Keratinocyte (primary cell): ENCODE results near the gene MYOM1. TPM values are rescaled to one million over a fixed set of nuclear protein-coding genes. Genes with fewer than 3 reads are reported as not detected.

ENCODE experiments used
- DNase-seq: peaks from one replicate; pipeline ENCODE4 v3.0.0-alpha.2; 2011; ENCODE audit warnings: low read depth, missing footprints, low spot score
- FAIRE-seq: peaks from 2 replicates; lab custom pipeline; 2011; peaks lifted over from hg19 to GRCh38; lab: Jason Lieb, UNC
- H2AFZ ChIP-seq: 2 replicates; pipeline ENCODE4 v1.6.0; 2012; ENCODE audit warnings: low read length, control low read depth, inconsistent platforms; ENCODE audit not compliant: control insufficient read depth
- H3K27ac ChIP-seq: 2 replicates; pipeline ENCODE4 v1.5.1; 2011; ENCODE audit warnings: low read length; ENCODE audit not compliant: control insufficient read depth, insufficient read depth
- H3K27me3 ChIP-seq: 3 replicates; pipeline ENCODE4 v1.6.0; 2011; ENCODE audit warnings: low read length; ENCODE audit not compliant: control insufficient read depth, insufficient read depth; ENCODE audit errors: extremely low read depth
- H3K36me3 ChIP-seq, 2 experiments: 2 replicates in 1 of 2; 3 replicates in 1 of 2; pipeline ENCODE4 v1.5.1; 2011; ENCODE audit warnings: low read length in 2 of 2, mild to moderate bottlenecking in 1 of 2; ENCODE audit not compliant: control insufficient read depth in 2 of 2, insufficient read depth in 2 of 2; ENCODE audit errors: extremely low read depth in 1 of 2
- H3K4me1 ChIP-seq: 3 replicates; pipeline ENCODE4 v1.5.1; 2011; ENCODE audit warnings: low read length; ENCODE audit not compliant: control insufficient read depth, insufficient read depth; ENCODE audit errors: extremely low read depth
- H3K4me2 ChIP-seq: 3 replicates; pipeline ENCODE4 v1.6.0; 2011; ENCODE audit warnings: low read depth, low read length; ENCODE audit not compliant: control insufficient read depth, insufficient read depth; ENCODE audit errors: extremely low read depth
- H3K4me3 ChIP-seq, 3 experiments: fragments of 200-600 bp in 1 of 3; sonication (generic) in 1 of 3; 2 replicates in 2 of 3; 3 replicates in 1 of 3; pipeline ENCODE4 v1.5.1; 2011 to 2016; ENCODE audit warnings: low read length in 3 of 3, mild to moderate bottlenecking in 3 of 3, control low read depth in 2 of 3, inconsistent platforms in 1 of 3, low read depth in 1 of 3, mixed read lengths in 1 of 3, mixed run types in 1 of 3, moderate library complexity in 1 of 3; ENCODE audit not compliant: control insufficient read depth in 2 of 3, insufficient read depth in 2 of 3; ENCODE audit errors: extremely low read depth in 1 of 3
- H3K79me2 ChIP-seq: 2 replicates; pipeline ENCODE4 v1.6.0; 2012; ENCODE audit warnings: low read length; ENCODE audit not compliant: control insufficient read depth, insufficient read depth
- H3K9ac ChIP-seq: 3 replicates; pipeline ENCODE4 v1.6.0; 2011; ENCODE audit warnings: low read length; ENCODE audit not compliant: control insufficient read depth, insufficient read depth; ENCODE audit errors: extremely low read depth
- H3K9me1 ChIP-seq: 3 replicates; pipeline ENCODE4 v1.6.0; 2011; ENCODE audit warnings: low read length; ENCODE audit not compliant: control insufficient read depth, insufficient read depth; ENCODE audit errors: extremely low read depth
- H3K9me3 ChIP-seq: 2 replicates; pipeline ENCODE4 v1.5.1; 2012; ENCODE audit warnings: low read depth, low read length; ENCODE audit not compliant: control insufficient read depth
- H4K20me1 ChIP-seq: 3 replicates; pipeline ENCODE4 v1.6.0; 2011; ENCODE audit warnings: low read length; ENCODE audit not compliant: control insufficient read depth, insufficient read depth; ENCODE audit errors: extremely low read depth
- CTCF ChIP-seq, 3 experiments: IDR thresholded peaks in 1 of 3; conservative IDR thresholded peaks in 1 of 3; optimal IDR thresholded peaks in 1 of 3; 2 replicates in 2 of 3; 3 replicates in 1 of 3; pipeline versions ENCODE3 to v1.5.1; 2011; ENCODE audit warnings: low read length in 3 of 3, mild to moderate bottlenecking in 3 of 3, moderate library complexity in 2 of 3, control low read depth in 1 of 3, inconsistent platforms in 1 of 3; ENCODE audit not compliant: insufficient read depth in 2 of 3; ENCODE audit errors: extremely low read depth in 1 of 3
- EZH2 ChIP-seq: IDR thresholded peaks from one replicate; pipeline ENCODE4 v1.6.1; 2012; ENCODE audit warnings: inconsistent platforms, mild to moderate bottlenecking, low read length, moderate library complexity
- dilution Hi-C: fragments of 300-500 bp; cut with MboI; formaldehyde crosslinking; loops from one replicate; pipeline ENCODE4 v1.7.0; 2020; ENCODE audit warnings: low sequenced_read_pairs; ENCODE audit not compliant: extremely low pct_ligation_motif_present
- polyA plus RNA-seq, 5 experiments: library from polyadenylated mRNA; depleted of rRNA in 3 of 5; stranded (reverse) in 3 of 5; stranded (forward) in 1 of 5; unstranded in 1 of 5; fragments of >200 nt; gene quantifications; 1 replicate in 1 of 5; 2 replicates in 3 of 5; 3 replicates in 1 of 5; pipeline versions ENCODE4 v1.2.1 to v1.2.3, GENCODE V29; 2011 to 2012; ENCODE audit warnings: missing spikeins in 2 of 5, low read depth in 1 of 5, low replicate concordance in 1 of 5

The MYOM1 gene
- polyA plus RNA-seq, 1 donor (not counting 4 experiments of a cell fraction or from before 2014, with no cell fraction given): 0.03 TPM

GRCh38 chr18:3122851-3123250 is 96.9 kb downstream of the MYOM1 start:
- Histone ChIP-seq H3K27me3 (no peaks in the 10 kb centered on the region), H3K9me1 (no peaks in the 10 kb centered on the region), H3K4me2 (no peak overlapping the region), H3K27ac (no peak overlapping the region), H3K9ac (no peak overlapping the region), H3K36me3 (no peaks in the 10 kb centered on the region), H3K4me1 (peaks cover 5% of the 10 kb centered on the region), H3K9me3 (no peaks in the 10 kb centered on the region), H3K79me2 (no peaks in the 10 kb centered on the region), H4K20me1 (no peaks in the 10 kb centered on the region), H2AFZ (no peak overlapping the region), H3K4me3 (no peak overlapping the region)
- dilution Hi-C loops: no loop called here
- DNase-seq: no peak
- no peak for TF ChIP-seq CTCF (optimal IDR thresholded peaks at IDR 0.05 in 1 of 3, IDR thresholded peaks at IDR 0.05 in 1 of 3, conservative IDR thresholded peaks at IDR 0.05 in 1 of 3; ENCODE audit: extremely low read depth in 1 of 3, insufficient read depth in 2 of 3, low read length in 3 of 3)
- no peak for TF ChIP-seq EZH2
- no peak for FAIRE-seq

GRCh38 chr18:3121259-3121658 is 98.5 kb downstream of the MYOM1 start:
- no peaks in the 10 kb centered on the region for H3K79me2 ChIP-seq
- H3K4me2 ChIP-seq: no peak overlapping the region
- TF ChIP-seq EZH2: no peak
- no peak for TF ChIP-seq CTCF (optimal IDR thresholded peaks at IDR 0.05 in 1 of 3, IDR thresholded peaks at IDR 0.05 in 1 of 3, conservative IDR thresholded peaks at IDR 0.05 in 1 of 3; ENCODE audit: extremely low read depth in 1 of 3, insufficient read depth in 2 of 3, low read length in 3 of 3)
- no peak overlapping the region for H3K4me3 ChIP-seq
- no peaks in the 10 kb centered on the region for H3K9me3 ChIP-seq
- peaks cover 6% of the 10 kb centered on the region for H3K4me1 ChIP-seq
- no peaks in the 10 kb centered on the region for H4K20me1 ChIP-seq
- H3K36me3 ChIP-seq: no peaks in the 10 kb centered on the region
- H3K9ac ChIP-seq: no peak overlapping the region
- H3K9me1 ChIP-seq: no peaks in the 10 kb centered on the region
- H2AFZ ChIP-seq: no peak overlapping the region
- DNase-seq: no peak
- no peak for FAIRE-seq
- H3K27me3 ChIP-seq: no peaks in the 10 kb centered on the region
- no peak overlapping the region for H3K27ac ChIP-seq
- dilution Hi-C loops: no loop called here
